ENCODE measurements around the gene RNF150.

DNA sequence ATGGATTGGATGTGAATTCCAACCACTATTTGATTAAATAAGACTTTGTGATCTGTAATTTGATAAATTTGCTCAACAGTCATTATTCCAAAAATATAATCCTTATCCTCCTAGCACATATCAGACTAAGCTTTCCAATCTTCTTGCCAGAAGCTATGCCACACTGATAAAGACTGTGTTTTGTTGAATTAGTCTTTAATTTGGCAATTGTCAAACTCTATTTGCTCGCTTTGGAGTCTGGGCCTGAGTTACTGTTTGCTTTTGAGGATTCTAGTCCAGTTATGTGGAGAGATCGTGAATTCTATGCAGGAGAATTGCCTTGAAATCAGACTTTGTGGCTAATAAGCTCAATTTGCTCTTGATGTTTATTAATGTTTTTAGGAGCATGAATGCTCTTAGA lies 10.9 kb upstream of the RNF150 start:
- no peak for TF ChIP-seq CTCF (IDR thresholded peaks at IDR 0.05)
- TF ChIP-seq POLR2A (IDR thresholded peaks at IDR 0.05), result no peak
- no peak for TF ChIP-seq POLR2AphosphoS5 (IDR thresholded peaks at IDR 0.05)

Data from sigmoid colon (tissue), 4 donors.